T-cell (primary cell): ENCODE data around the gene ZXDC. TPM values are rescaled to one million over a fixed set of nuclear protein-coding genes. Genes with fewer than 3 reads are reported as not detected.

Source experiments
- ATAC-seq, 4 experiments: fragments of 200-7000 bp in 3 of 4; fragments of 150-1000 bp in 1 of 4; cut with Tn5 transposase; replicated peaks in 1 of 4; 1 replicate in 3 of 4; 2 replicates in 1 of 4; pipeline ENCODE4 v1.10.0; 2021; ENCODE audit warnings: moderate library complexity in 3 of 4, mild to moderate bottlenecking in 2 of 4, moderate number of reproducible peaks in 1 of 4
- CTCF ChIA-PET, 2 donors: fragments of 300-600 bp; sonication (Branson Sonifier 250); formaldehyde crosslinking; loops; one replicate each; lab custom pipeline; 2022; ENCODE audit warnings: antibody characterized with exemption in 2 of 2; lab: Charles Lee
- POLR2A ChIA-PET, 2 donors: fragments of 300-600 bp; sonication (Branson Sonifier 250); formaldehyde crosslinking; loops; one replicate each; lab custom pipeline; 2022; ENCODE audit warnings: antibody characterized with exemption in 2 of 2; lab: Charles Lee
- DNase-seq, 35 experiments: peaks; one replicate each; pipeline versions ENCODE4 v3.0.0 to v3.0.0-alpha.2; 2013 to 2023
- H3K27ac ChIP-seq: one replicate; pipeline ENCODE4 v1.5.1; 2013; ENCODE audit warnings: low read length
- H3K27me3 ChIP-seq, 2 experiments: replicated peaks in 1 of 2; 1 replicate in 1 of 2; 2 replicates in 1 of 2; pipeline versions ENCODE4 v1.6.1 to v1.7.0; 2013; ENCODE audit warnings: low read length in 1 of 2, mixed read lengths in 1 of 2; ENCODE audit not compliant: control insufficient read depth in 2 of 2, insufficient read depth in 2 of 2; ENCODE audit errors: extremely low read depth in 1 of 2
- H3K36me3 ChIP-seq, 2 donors: 1 replicate in 1 of 2; 2 replicates in 1 of 2; pipeline versions ENCODE4 v1.6.1 to v1.7.0; 2013; ENCODE audit warnings: low read length in 1 of 2; ENCODE audit not compliant: control insufficient read depth in 2 of 2, insufficient read depth in 1 of 2; ENCODE audit errors: extremely low read depth in 1 of 2
- H3K4me1 ChIP-seq, 2 experiments: 1 replicate in 1 of 2; 2 replicates in 1 of 2; pipeline versions ENCODE4 v1.6.1 to v1.7.0; 2013; ENCODE audit warnings: low read length in 2 of 2, mixed read lengths in 1 of 2; ENCODE audit not compliant: insufficient read depth in 2 of 2, control insufficient read depth in 1 of 2; ENCODE audit errors: extremely low read depth in 1 of 2
- H3K4me3 ChIP-seq, 2 donors: 1 replicate in 1 of 2; 2 replicates in 1 of 2; pipeline versions ENCODE4 v1.5.1 to v1.7.0; 2013; ENCODE audit warnings: mild to moderate bottlenecking in 2 of 2, low read length in 1 of 2, moderate library complexity in 1 of 2; ENCODE audit not compliant: control insufficient read depth in 1 of 2; ENCODE audit errors: extremely low read depth in 1 of 2
- H3K9me3 ChIP-seq: 2 replicates; pipeline ENCODE4 v1.7.0; 2013
- H3K27ac Mint-ChIP-seq, 2 donors: one replicate each; pipeline ENCODE4 v1.8.0; 2020 to 2021; ENCODE audit warnings: mild to moderate bottlenecking in 2 of 2, mixed read lengths in 2 of 2
- H3K27me3 Mint-ChIP-seq, 2 donors: one replicate each; pipeline ENCODE4 v1.8.0; 2021 to 2022; ENCODE audit warnings: mixed read lengths in 2 of 2
- H3K36me3 Mint-ChIP-seq: one replicate; pipeline ENCODE4 v1.8.0; 2021; ENCODE audit warnings: mixed read lengths
- H3K4me1 Mint-ChIP-seq, 3 donors: one replicate each; pipeline ENCODE4 v1.8.0; 2020 to 2022; ENCODE audit warnings: mixed read lengths in 3 of 3, mild to moderate bottlenecking in 1 of 3
- H3K4me3 Mint-ChIP-seq, 3 donors: one replicate each; pipeline ENCODE4 v1.8.0; 2020 to 2022; ENCODE audit warnings: mild to moderate bottlenecking in 3 of 3, mixed read lengths in 3 of 3, moderate library complexity in 3 of 3
- H3K9me3 Mint-ChIP-seq, 3 donors: one replicate each; pipeline ENCODE4 v1.8.0; 2020 to 2022; ENCODE audit warnings: mixed read lengths in 3 of 3
- WGBS: methylation state at CpG from one replicate; pipeline ENCODE4 v1.1.5; 2013; ENCODE audit warnings: missing lambda C conversion rate; ENCODE audit not compliant: insufficient coverage; 5-methylcytosine and 5-hydroxymethylcytosine counted together
- total RNA-seq, 35 experiments: library from RNA in 6 of 35; stranded (reverse) in 6 of 35; fragments of 120-200 nt in 1 of 35; gene quantifications; one replicate each; pipeline versions ENCODE4 v1.2.1 to v1.2.4 and lab custom pipeline; 2013 to 2026

The ZXDC gene
- total RNA-seq, 5 donors from 2014 or later (not counting 1 experiment from before 2014, with no cell fraction given): 57.6 to 68.7 (median 61.8) TPM

DNA sequence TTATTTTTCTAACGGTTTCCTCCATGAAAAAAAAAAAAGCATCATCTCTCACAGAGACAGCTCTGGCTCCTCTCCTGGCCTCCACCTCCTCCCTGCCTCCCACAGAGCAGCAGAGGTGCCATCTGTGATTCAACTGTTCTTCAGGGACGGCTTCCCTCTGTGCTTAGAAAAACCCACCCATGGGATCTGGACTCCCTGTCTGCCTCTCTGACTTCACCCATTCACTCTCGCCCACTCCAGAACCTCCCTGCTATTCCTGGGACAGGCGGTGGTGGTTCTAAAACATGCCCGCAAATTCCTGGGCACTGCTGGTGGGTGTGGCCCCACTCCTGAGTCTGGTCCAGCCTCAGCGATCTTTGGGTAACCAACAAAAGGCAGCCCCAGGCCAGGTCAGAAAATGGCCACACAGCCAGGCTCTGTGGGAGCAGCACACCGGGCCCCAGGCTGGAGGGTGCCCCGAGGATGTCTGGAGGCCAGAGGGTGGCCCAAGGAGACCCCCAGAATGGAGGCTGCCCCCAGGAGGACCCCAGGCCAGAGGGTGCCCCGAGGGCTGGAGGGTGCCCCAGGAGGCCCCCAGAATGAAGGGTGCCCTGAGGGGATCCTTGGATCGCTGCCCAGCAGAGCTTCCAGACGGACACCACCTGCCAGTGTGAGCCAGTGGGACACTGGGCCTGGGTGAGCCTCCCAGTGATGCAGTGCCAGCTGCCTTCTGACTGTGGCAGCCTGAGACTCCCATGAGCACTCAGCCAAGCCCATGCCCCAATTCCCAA lies 45.6 kb upstream of the ZXDC start:
- no peak overlapping the region for H3K4me3 Mint-ChIP-seq
- DNase-seq (no peak), ATAC-seq (no peak)
- 81% methylated on average over 11 of the region's 11 CpGs for WGBS
- no peaks in the 10 kb centered on the region for H3K4me1 Mint-ChIP-seq
- H3K9me3 Mint-ChIP-seq: no peaks in the 10 kb centered on the region
- CTCF ChIA-PET: interaction anchor here (0.6 to 1.1 kb wide), 3 partner anchors 91 to 1295 kb away, joined by 3 to 7 read pairs (median 3); no protein-coding TSS in a partner anchor
- Histone ChIP-seq H3K27ac (no peak overlapping the region), H3K36me3 (no peaks in the 10 kb centered on the region), H3K9me3 (no peaks in the 10 kb centered on the region), H3K4me1 (peaks cover 0 to 7% of the 10 kb centered on the region in 2 experiments), H3K27me3 (peaks cover 0 to 55% of the 10 kb centered on the region in 2 experiments), H3K4me3 (no peak overlapping the region)
- peaks cover 12 to 24% of the 10 kb centered on the region in 2 donors for H3K27me3 Mint-ChIP-seq
- POLR2A ChIA-PET: no interaction called here
- H3K27ac Mint-ChIP-seq: no peak overlapping the region
- H3K36me3 Mint-ChIP-seq: no peaks in the 10 kb centered on the region

DNA sequence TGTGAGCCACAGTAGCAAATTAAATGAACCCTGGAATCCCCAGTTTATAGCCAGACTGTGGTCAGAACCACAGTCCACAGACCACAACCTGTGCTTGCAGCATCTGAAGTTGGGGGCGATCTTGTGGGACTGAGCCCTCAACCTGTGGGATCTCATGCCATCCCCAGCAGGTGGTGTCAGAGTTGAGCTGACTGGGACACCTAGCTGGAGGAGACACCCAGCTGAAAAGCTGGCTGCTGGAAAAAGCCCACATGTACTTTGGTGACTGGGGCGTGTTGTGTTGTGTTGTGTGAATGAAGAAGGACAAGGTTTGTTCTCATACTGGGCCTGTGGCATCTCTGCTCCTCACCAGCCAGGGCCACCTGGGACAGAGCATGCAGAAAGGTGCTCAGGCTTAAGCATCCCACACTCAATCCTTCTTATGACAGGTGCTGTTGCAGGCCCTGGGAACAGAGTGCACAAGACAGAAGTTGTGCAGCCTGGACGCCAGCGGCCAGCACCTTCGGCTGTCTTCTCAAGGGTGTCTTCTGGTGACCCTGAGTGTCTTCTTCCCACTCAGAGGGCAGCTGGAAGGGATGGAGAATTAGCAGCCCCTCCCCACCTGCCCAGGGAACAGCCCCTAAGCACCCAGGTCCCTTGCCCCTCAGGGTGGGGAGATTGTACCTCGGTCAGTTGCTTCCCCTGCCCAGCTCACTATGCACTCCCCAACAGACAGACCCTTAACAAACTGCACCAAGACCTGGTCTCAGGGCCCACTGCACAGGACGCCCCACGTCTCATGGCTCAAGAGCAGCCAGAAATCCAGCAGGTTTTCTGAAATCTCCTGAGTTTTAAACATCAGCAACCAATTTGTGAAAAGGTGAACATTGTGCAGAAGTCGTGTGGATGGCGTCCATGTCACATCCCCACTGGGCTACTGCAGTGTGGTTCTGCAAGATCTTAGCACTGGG lies 44.1 kb upstream of the ZXDC start:
- no peaks in the 10 kb centered on the region for H3K36me3 Mint-ChIP-seq
- peaks cover 0 to 41% of the 10 kb centered on the region in 2 experiments for H3K27me3 ChIP-seq
- H3K4me3 ChIP-seq: no peak overlapping the region
- peaks cover 12 to 16% of the 10 kb centered on the region in 2 donors for H3K27me3 Mint-ChIP-seq
- DNase-seq (no peak), ATAC-seq (no peak)
- peaks cover 0 to 7% of the 10 kb centered on the region in 2 experiments for H3K4me1 ChIP-seq
- WGBS: 49% methylated on average over 5 of the region's 10 CpGs
- no peak overlapping the region for H3K4me3 Mint-ChIP-seq
- no peaks in the 10 kb centered on the region for H3K36me3 ChIP-seq
- no peaks in the 10 kb centered on the region for H3K4me1 Mint-ChIP-seq
- CTCF ChIA-PET: interaction anchor here in 1 of 2 donors (0.7 kb wide), 1 partner anchor 90 kb away, joined by 3 read pairs; no protein-coding TSS in a partner anchor
- H3K27ac Mint-ChIP-seq: no peak overlapping the region
- no peak overlapping the region for H3K27ac ChIP-seq
- POLR2A ChIA-PET: no interaction called here
- no peaks in the 10 kb centered on the region for H3K9me3 ChIP-seq
- H3K9me3 Mint-ChIP-seq: no peaks in the 10 kb centered on the region

DNA sequence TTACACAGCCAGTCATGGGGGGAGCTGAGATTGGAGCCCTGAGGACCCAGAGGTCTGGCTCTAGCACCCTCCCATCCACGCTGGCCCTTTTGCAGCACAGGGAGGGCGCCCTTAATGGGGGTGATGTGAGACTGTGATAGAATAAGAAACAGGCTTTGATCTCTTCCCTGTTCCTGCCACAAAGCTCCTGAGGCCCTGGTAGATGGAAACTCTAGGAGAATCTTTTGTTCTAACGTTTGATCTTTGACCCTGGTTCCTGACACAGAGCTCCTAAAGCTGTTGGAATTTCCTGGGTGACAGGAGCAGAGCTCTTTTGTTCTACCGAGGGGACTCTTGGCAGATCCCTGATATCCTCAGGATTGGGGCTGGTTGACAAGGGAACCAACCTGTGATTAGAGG lies 43.1 kb upstream of the ZXDC start:
- Histone ChIP-seq H3K27me3 (peaks cover 0 to 33% of the 10 kb centered on the region in 2 experiments), H3K9me3 (no peaks in the 10 kb centered on the region), H3K27ac (no peak overlapping the region), H3K4me3 (no peak overlapping the region), H3K4me1 (peaks cover 0 to 2% of the 10 kb centered on the region in 2 experiments), H3K36me3 (no peaks in the 10 kb centered on the region)
- POLR2A ChIA-PET: no interaction called here
- ATAC-seq (no peak), DNase-seq (no peak)
- Mint-ChIP-seq H3K36me3 (no peaks in the 10 kb centered on the region), H3K27ac (no peak overlapping the region), H3K27me3 (peaks cover 11 to 12% of the 10 kb centered on the region in 2 donors), H3K4me3 (no peak overlapping the region), H3K4me1 (no peaks in the 10 kb centered on the region), H3K9me3 (no peaks in the 10 kb centered on the region)
- WGBS: 50% methylated on average over 2 of the region's 4 CpGs
- CTCF ChIA-PET: no interaction called here

DNA sequence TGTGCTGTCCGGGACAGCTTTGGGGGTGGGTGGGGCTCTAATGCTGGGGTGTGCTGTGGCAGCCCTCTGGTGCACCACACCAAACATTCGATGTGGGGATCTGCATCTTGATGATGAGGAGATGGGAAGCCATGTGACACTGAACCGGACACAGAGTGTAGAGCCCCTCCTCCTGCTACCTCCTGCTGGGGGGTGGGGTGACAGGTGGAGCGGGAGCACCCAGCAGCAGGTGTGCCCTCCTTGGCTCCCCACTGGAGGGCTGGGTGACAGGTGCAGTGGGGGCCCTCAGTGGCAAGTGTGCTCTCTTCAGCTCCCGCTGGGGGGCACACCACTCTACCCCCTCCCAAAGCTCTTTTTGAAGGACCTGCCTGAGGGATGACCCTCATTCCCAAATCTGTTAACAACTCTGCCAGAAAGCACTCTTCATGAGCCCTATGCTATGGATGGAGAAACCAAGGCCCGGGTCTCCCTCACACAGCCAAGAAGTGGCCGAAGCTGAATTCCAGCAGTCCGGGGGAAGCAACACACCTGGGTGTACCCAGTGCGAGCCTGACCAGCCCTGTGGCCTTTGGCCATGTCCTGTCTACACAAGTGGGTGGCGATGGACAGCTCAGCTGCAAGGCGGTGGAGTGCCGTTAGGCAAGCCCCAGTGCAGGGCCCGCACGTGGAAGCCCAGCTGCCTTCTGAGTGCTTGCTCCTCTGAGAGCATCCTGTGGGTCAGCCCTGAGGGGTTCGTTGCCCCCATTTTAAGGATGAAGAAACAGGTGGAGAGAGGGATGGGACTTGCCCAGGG lies 42.5 kb upstream of the ZXDC start:
- H3K36me3 ChIP-seq: no peaks in the 10 kb centered on the region
- no peaks in the 10 kb centered on the region for H3K9me3 ChIP-seq
- Mint-ChIP-seq H3K4me3 (no peak overlapping the region), H3K27me3 (peaks cover 7% of the 10 kb centered on the region in 2 donors), H3K9me3 (no peaks in the 10 kb centered on the region), H3K36me3 (no peaks in the 10 kb centered on the region), H3K4me1 (no peaks in the 10 kb centered on the region), H3K27ac (no peak overlapping the region)
- no peak for ATAC-seq
- no peak for DNase-seq
- POLR2A ChIA-PET: no interaction called here
- CTCF ChIA-PET: no interaction called here
- no peak overlapping the region for H3K27ac ChIP-seq
- no peak overlapping the region for H3K4me3 ChIP-seq
- 85% methylated on average over 9 of the region's 15 CpGs for WGBS
- H3K27me3 ChIP-seq: peaks cover 0 to 27% of the 10 kb centered on the region in 2 experiments
- H3K4me1 ChIP-seq: no peaks in the 10 kb centered on the region

DNA sequence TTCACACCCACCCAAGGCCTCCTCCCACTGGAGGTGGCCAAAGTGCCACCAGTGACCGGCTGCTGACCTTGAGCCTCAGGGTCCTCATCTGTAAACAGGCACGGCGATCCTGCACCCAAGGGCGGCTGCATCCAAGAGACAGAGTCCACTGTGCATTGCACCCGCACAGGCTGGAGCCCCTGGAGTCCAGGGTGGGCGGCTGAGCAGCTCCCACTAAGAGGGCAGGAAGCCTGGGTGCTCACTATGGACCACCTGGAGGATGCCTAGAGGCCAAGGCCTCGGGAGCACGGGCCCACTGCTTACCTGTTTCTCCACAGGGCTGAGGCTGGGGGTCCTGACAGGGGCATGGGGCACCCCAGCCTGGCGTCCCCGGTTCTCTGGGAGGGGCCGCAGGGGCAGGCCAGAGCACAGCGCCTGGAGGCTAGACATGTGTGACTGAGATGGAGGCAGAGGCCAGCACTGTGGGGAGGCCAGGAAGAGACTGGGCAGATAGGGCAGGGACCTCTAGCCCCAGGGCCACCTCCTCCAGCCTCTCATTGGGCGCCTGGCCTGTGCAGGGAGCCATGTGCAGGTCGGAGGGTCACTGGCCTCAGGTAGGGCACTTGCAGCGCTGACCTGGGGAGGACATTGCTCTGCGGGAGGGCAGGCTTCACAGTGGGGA lies 41.7 kb upstream of the ZXDC start, which contains the start of gene UROC1:
Gene UROC1, minus strand, starts transcription at position 483 of the 661 bp plus-strand sequence. Its CDS starts 54 bp downstream, at position 429.
- Histone ChIP-seq H3K27ac (no peak within 1 kb of the TSS), H3K4me1 (no peaks in the 10 kb centered on the region), H3K4me3 (no peak within 1 kb of the TSS), H3K27me3 (peaks cover 0 to 23% of the 10 kb centered on the region in 2 experiments), H3K9me3 (no peaks in the 10 kb centered on the region), H3K36me3 (no peaks in the 10 kb centered on the region)
- no peaks in the 10 kb centered on the region for H3K9me3 Mint-ChIP-seq
- H3K36me3 Mint-ChIP-seq: no peaks in the 10 kb centered on the region
- H3K27ac Mint-ChIP-seq: no peak within 1 kb of the TSS
- no peaks in the 10 kb centered on the region for H3K27me3 Mint-ChIP-seq
- ChIA-PET CTCF (no interaction called here), POLR2A (no interaction called here)
- H3K4me1 Mint-ChIP-seq: no peaks in the 10 kb centered on the region
- ATAC-seq (no peak), DNase-seq (no peak)
- 86% methylated on average over 13 of the region's 16 CpGs for WGBS
- no peak within 1 kb of the TSS for H3K4me3 Mint-ChIP-seq
